ENCODE results near the gene SSC5D. TPM values are rescaled to one million over a fixed set of nuclear protein-coding genes. Genes with fewer than 3 reads are reported as not detected.
A peak's percentile ranks its signal among the peaks of the same experiment; 100 is the strongest.

SSC5D gene
- total RNA-seq, 1 donor = 10.7 TPM

DNA sequence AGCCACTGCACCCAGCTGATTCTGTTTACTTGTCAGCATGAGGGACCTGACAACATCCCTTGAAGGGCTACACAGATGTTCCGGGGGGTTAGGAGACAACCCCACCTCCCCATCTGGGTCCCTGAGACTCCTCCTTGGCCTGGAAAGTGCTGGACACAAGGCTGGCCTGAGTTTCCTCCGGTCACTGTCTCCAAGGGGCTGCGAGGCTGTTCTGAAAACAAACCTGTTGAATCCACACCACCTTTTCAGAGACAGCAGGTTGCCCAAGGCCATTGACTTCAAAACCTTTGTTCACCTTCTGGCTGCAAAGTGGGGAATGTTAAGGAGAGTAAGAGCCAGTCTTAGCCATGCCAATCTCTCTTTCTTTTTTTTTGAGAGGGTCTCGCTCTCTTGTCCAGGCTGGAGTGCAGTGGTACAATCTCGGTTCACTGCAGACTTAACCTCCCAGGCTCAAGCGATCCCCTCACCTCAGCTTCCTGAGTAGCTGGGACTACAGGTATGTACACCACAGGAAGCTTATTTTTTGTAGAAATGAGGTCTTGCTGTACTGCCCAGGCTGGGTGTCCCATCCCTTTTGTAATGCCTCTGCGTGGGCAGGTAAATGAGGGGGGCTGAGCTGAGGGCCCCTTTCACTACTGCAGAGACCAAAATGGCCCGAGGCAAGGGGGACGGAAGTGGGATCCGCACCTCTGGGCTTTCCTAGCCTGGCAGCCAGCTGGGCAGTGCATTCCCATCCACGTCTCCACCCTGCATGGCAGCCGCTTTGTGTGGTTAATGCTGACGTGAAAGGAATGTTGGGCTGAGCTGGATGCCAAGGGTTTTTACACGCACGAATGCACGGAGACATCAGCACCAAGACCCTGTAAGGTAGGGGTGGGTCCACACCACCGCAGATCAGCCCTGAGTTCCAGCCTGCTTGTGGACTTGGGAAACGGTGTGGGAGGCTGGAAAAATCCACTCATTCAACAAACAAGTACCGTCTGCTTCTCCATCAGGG lies 13.7 kb upstream of the SSC5D start:
- no peak overlapping the region for H3K4me3 ChIP-seq (ENCODE audit: low read depth, low read length)
- no peak for DNase-seq (ENCODE audit: low read depth)
- TF ChIP-seq, protein P1, sequence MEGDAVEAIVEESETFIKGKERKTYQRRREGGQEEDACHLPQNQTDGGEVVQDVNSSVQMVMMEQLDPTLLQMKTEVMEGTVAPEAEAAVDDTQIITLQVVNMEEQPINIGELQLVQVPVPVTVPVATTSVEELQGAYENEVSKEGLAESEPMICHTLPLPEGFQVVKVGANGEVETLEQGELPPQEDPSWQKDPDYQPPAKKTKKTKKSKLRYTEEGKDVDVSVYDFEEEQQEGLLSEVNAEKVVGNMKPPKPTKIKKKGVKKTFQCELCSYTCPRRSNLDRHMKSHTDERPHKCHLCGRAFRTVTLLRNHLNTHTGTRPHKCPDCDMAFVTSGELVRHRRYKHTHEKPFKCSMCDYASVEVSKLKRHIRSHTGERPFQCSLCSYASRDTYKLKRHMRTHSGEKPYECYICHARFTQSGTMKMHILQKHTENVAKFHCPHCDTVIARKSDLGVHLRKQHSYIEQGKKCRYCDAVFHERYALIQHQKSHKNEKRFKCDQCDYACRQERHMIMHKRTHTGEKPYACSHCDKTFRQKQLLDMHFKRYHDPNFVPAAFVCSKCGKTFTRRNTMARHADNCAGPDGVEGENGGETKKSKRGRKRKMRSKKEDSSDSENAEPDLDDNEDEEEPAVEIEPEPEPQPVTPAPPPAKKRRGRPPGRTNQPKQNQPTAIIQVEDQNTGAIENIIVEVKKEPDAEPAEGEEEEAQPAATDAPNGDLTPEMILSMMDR (IDR thresholded peaks at IDR 0.05; ENCODE audit: insufficient read depth, low read length) = no peak

DNA sequence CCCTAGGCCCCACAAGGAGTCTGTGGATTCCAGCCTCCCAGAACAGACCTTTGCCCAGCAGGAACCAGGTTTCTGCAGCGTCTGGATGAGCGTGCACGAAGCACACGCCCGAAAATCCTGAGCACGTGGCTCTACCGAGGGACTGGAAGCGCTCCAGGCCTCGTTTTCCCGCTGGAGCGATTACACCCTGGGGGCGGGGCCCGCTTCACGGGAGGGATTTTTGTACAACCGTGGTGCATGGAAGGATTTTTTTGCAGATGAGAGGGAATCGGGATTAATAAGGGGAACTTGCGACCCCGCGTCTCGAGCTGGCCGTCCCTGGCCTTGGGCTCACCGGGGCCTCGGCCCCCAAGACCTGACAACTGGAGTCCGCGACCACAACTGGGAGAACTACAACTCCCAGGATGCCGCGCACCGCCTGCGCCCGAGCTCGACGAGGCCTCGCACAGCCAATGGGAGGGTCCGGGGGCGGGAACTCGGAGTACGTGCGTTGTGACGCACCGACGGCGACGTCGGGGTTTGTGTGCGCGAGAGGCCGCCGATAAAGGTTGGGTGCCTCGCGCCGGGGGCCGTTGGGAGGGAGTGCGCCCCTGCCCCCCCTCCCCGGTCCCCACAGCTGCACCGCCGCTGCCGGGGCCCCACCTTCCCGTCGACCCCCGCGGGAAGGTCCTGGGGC lies 12.0 kb upstream of the SSC5D start, which contains the start of gene ZNF628:
ZNF628 (plus strand) TSS at position 518 of the 676 bp plus-strand sequence. CDS start 3,294 bp downstream, outside the sequence.
- TF ChIP-seq, protein P1 (IDR thresholded peaks at IDR 0.05; ENCODE audit: insufficient read depth, low read length) = no peak
- peak; percentile 97 for DNase-seq (ENCODE audit: low read depth)
- peak within 1 kb of the TSS; percentile 72 for H3K4me3 ChIP-seq (ENCODE audit: low read depth, low read length)

GRCh38 chr19:55477905-55478304 lies 10.3 kb upstream of the SSC5D start:
- TF ChIP-seq, protein P1 (IDR thresholded peaks at IDR 0.05; ENCODE audit: insufficient read depth, low read length) = no peak
- peak overlapping the region; percentile 72 for H3K4me3 ChIP-seq (ENCODE audit: low read depth, low read length)
- DNase-seq (ENCODE audit: low read depth) = no peak

GRCh38 chr19:55478364-55478763 lies 9.9 kb upstream of the SSC5D start:
- no peak for DNase-seq (ENCODE audit: low read depth)
- no peak overlapping the region for H3K4me3 ChIP-seq (ENCODE audit: low read depth, low read length)
- TF ChIP-seq, protein P1 (IDR thresholded peaks at IDR 0.05; ENCODE audit: insufficient read depth, low read length) = no peak

GRCh38 chr19:55479045-55479444 lies 9.2 kb upstream of the SSC5D start:
- TF ChIP-seq, protein P1 (IDR thresholded peaks at IDR 0.05; ENCODE audit: insufficient read depth, low read length) = no peak
- DNase-seq (ENCODE audit: low read depth) = no peak
- no peak overlapping the region for H3K4me3 ChIP-seq (ENCODE audit: low read depth, low read length)

- H3K4me3 ChIP-seq (ENCODE audit: low read depth, low read length) = no peak overlapping the region
- DNase-seq (ENCODE audit: low read depth) = no peak
- TF ChIP-seq, protein P1 (IDR thresholded peaks at IDR 0.05; ENCODE audit: insufficient read depth, low read length) = no peak
Observed at GRCh38 chr19:55479451-55480230, 8.6 kb upstream of the SSC5D start.

All from fibroblast of the aortic adventitia (primary cell).